Heart right ventricle (tissue), 16 donors: ENCODE measurements around the gene LMAN1L. TPM values are rescaled to one million over a fixed set of nuclear protein-coding genes. Genes with fewer than 3 reads are reported as not detected.

ENCODE experiments used
- ATAC-seq, 8 donors: fragments of 200-7000 bp; cut with Tn5 transposase; one replicate each; pipeline ENCODE4 v1.9.1; 2020; ENCODE audit warnings: mild to moderate bottlenecking in 8 of 8, moderate library complexity in 8 of 8, moderate number of reproducible peaks in 1 of 8
- DNase-seq, 2 donors: peaks; one replicate each; pipeline ENCODE4 v3.0.0-alpha.2; 2020
- H3K27ac ChIP-seq, 10 donors: fragments of 200-600 bp; sonication (generic) in 2 of 10; one replicate each; pipeline versions ENCODE4 v1.5.0 to v1.8.0; 2020 to 2022; ENCODE audit warnings: mild to moderate bottlenecking in 3 of 10
- H3K27me3 ChIP-seq, 7 donors: fragments of 200-600 bp; one replicate each; pipeline ENCODE4 v1.8.0; 2021 to 2022; ENCODE audit warnings: mild to moderate bottlenecking in 2 of 7
- H3K36me3 ChIP-seq, 9 donors: fragments of 200-600 bp; sonication (generic) in 1 of 9; one replicate each; pipeline versions ENCODE4 v1.5.0 to v1.8.0; 2020 to 2022; ENCODE audit warnings: mild to moderate bottlenecking in 2 of 9
- H3K4me1 ChIP-seq, 9 donors: fragments of 200-600 bp; sonication (generic) in 1 of 9; one replicate each; pipeline versions ENCODE4 v1.5.0 to v1.8.0; 2020 to 2022; ENCODE audit warnings: mild to moderate bottlenecking in 4 of 9
- H3K4me3 ChIP-seq, 10 donors: fragments of 200-600 bp; sonication (generic) in 2 of 10; one replicate each; pipeline versions ENCODE4 v1.5.0 to v1.8.0; 2020 to 2022; ENCODE audit warnings: mild to moderate bottlenecking in 7 of 10, moderate library complexity in 2 of 10
- H3K9me3 ChIP-seq, 11 donors: fragments of 200-600 bp in 10 of 11; sonication (generic) in 2 of 11; one replicate each; pipeline versions ENCODE4 v1.5.0 to v1.8.0; 2013 to 2022; ENCODE audit warnings: mild to moderate bottlenecking in 2 of 11, control low read depth in 1 of 11, moderate library complexity in 1 of 11
- WGBS, 2 donors: extraction: QIAGEN DNeasy Blood & Tissue Kit; methylation state at CpG; one replicate each; pipeline ENCODE4 v1.1.7; 2013; ENCODE audit warnings: inconsistent platforms in 1 of 2; 5-methylcytosine and 5-hydroxymethylcytosine counted together
- intact Hi-C, 10 donors: fragments of 100-400 bp; cut with DNase I; formaldehyde crosslinking; loops; one replicate each; pipeline versions ENCODE4 v1.11.1 to v1.14.2; 2022
- polyA plus RNA-seq, 2 donors: library from polyadenylated mRNA; stranded (reverse); fragments of 200-250 nt; gene quantifications; one replicate each; pipeline ENCODE4 v1.2.3, GENCODE V29; 2013
- total RNA-seq, 10 donors: library from RNA; stranded (reverse); fragmentation: NEBNext Ultra II Directional in 3 of 10; extraction: Animal tissue kit (Norgen Biotek cat#: 25700) in 3 of 10; gene quantifications; one replicate each; pipeline versions ENCODE4 v1.2.1 to v1.2.4, GENCODE V29; 2021 to 2023
- TF ChIP-seq, protein P1 (sequence below), 9 donors: fragments of 200-600 bp; sonication (generic) in 2 of 9; IDR thresholded peaks; one replicate each; pipeline versions ENCODE4 v1.5.0 to v1.8.0; 2021 to 2022; ENCODE audit warnings: antibody characterized with exemption in 9 of 9, mild to moderate bottlenecking in 5 of 9, moderate library complexity in 1 of 9
- donor health status: Arrhythmogenic right ventricular cardiomyopathy.
- donor health status: ischemic (EF 13 %, LVEDD 7.1; RV severe dilation, severe dysfunction).
- donor health status: healthy with polysubstance abuse.
- donor health status: DM: no; HTN: yes; CAD: no.
- donor health status: DM: no; HTN: no; CAD: no.
- donor health status: ischemic (EF 25% LVEDD 6.9; RV normal size, moderate dysfunction).
- donor health status: ischemic (EF 25% LVEDD 5.7; RV mildly dilated, moderate dysfunction).
- donor health status: healthy.
- donor health status: DM: yes; HTN: yes; CAD: no.
- donor health status: Ischemic cardiomyopathy.
- donor health status: ischemic (EF 35%, LVEDD 5.7; RV mildly dilated, moderate dysfunction).
- donor health status: nonischemic (EF 11% LVEDD 7.7; RV severe dilation, severe dysfunction).
- donor health status: DM: yes; HTN: yes; CAD: no.
- donor health status: PGD.
- donor health status: ischemic (EF 29% LVEDD 5.4; RV normal size, mild dysfunction).
- donor health status: nonischemic (EF 23%, LVEDD 6.1; RV moderate dilation, normal function).

Gene LMAN1L
- total and polyA plus RNA-seq, 12 donors, result 0.03 to 47.4 (median 9.0) TPM

DNA sequence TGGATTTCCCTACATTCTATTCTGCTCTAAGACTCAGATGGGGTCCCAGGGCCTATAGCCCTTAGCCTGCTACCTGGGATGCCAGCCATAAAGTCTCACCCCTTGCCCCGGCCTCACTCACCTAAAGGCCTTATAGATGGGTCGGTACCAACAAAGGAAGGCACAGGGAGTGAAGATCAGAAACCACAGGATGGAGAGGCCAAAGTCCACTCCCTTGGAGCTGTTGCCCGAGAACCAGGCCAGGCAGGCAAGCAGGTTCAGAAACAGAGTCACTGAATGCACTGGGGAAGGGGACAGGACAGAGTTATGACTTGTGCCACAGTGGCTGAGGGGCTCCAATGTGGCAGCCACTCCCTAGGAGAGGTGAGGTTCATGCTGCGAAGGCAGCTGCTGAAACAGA is 37.8 kb downstream of the LMAN1L start:
- peaks cover 0 to 14% (median 6%) of the 10 kb centered on the region in 9 donors for H3K4me1 ChIP-seq
- no peaks in the 10 kb centered on the region for H3K9me3 ChIP-seq
- ATAC-seq (no peak), DNase-seq (no peak)
- intact Hi-C loops, result no loop called here
- TF ChIP-seq, protein P1, sequence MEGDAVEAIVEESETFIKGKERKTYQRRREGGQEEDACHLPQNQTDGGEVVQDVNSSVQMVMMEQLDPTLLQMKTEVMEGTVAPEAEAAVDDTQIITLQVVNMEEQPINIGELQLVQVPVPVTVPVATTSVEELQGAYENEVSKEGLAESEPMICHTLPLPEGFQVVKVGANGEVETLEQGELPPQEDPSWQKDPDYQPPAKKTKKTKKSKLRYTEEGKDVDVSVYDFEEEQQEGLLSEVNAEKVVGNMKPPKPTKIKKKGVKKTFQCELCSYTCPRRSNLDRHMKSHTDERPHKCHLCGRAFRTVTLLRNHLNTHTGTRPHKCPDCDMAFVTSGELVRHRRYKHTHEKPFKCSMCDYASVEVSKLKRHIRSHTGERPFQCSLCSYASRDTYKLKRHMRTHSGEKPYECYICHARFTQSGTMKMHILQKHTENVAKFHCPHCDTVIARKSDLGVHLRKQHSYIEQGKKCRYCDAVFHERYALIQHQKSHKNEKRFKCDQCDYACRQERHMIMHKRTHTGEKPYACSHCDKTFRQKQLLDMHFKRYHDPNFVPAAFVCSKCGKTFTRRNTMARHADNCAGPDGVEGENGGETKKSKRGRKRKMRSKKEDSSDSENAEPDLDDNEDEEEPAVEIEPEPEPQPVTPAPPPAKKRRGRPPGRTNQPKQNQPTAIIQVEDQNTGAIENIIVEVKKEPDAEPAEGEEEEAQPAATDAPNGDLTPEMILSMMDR (IDR thresholded peaks at IDR 0.05), result no peak
- no peak overlapping the region for H3K4me3 ChIP-seq
- H3K27me3 ChIP-seq, result no peaks in the 10 kb centered on the region
- H3K27ac ChIP-seq, result no peak overlapping the region
- H3K36me3 ChIP-seq, result peaks cover 0 to 96% (median 69%) of the 10 kb centered on the region in 9 donors
- WGBS, 2 donors, result 99% methylated on average over 4 of the region's 4 CpGs

DNA sequence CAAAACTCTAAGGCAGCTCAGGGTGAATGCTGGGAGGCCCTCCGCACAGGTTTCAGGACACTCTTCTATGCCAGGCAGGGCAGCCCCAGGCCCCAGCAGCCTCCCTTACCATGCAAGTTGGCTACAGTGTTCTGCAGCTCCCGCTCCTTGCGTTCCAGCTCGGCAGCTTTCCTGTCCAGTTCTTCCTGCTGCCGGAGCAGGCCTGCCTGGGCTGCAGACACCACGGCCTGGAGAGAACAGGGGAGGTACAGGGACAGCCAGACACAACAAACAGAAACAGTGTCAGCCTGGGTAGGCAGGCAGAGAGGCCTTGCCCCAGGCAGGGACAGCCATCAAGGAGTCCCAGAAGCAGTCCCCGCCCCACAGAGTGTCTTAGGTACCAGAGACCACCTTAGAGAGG is 39.3 kb downstream of the LMAN1L start:
- ATAC-seq (no peak), DNase-seq (no peak)
- Histone ChIP-seq H3K4me3 (no peak overlapping the region), H3K4me1 (peaks cover 0 to 27% (median 13%) of the 10 kb centered on the region in 9 donors), H3K36me3 (peaks cover 0 to 85% (median 66%) of the 10 kb centered on the region in 9 donors), H3K27me3 (no peaks in the 10 kb centered on the region), H3K9me3 (no peaks in the 10 kb centered on the region), H3K27ac (no peak overlapping the region)
- TF ChIP-seq, protein P1 (IDR thresholded peaks at IDR 0.05), result no peak
- WGBS, 2 donors, result 96% methylated on average over 7 of the region's 7 CpGs
- intact Hi-C loops, result no loop called here

GRCh38 chr15:74854453-74855022 is 41.9 kb downstream of the LMAN1L start:
- intact Hi-C loops, result no loop called here
- H3K9me3 ChIP-seq, result no peaks in the 10 kb centered on the region
- H3K4me3 ChIP-seq, result no peak overlapping the region
- H3K36me3 ChIP-seq, result peaks cover 0 to 61% (median 47%) of the 10 kb centered on the region in 9 donors
- no peaks in the 10 kb centered on the region for H3K27me3 ChIP-seq
- TF ChIP-seq, protein P1 (IDR thresholded peaks at IDR 0.05), result no peak
- DNase-seq (no peak), ATAC-seq (no peak)
- WGBS, 2 donors, result 94% methylated on average over 13 of the region's 13 CpGs
- no peak overlapping the region for H3K27ac ChIP-seq
- peaks cover 3 to 40% (median 35%) of the 10 kb centered on the region in 9 donors for H3K4me1 ChIP-seq

DNA sequence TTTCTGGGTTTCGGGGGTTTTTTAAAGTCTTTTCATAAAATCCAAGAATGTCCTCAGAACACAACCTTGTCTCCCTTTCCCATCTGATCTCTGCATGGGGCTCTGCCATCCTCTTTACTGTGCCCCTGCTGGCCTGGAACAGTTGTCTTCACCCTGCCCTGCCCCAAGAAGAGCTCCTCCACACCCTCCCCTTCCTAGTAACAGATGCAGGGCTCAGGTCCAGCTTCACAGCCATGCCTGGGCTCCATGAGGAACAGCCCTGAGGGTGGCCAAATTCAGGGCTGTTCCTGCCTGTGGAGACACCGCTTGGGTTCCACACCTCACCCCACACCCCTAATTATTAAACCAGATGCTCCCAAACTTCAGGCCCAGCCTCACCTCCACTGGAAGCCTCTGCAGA is 43.2 kb downstream of the LMAN1L start:
- Histone ChIP-seq H3K9me3 (no peaks in the 10 kb centered on the region), H3K4me3 (no peak overlapping the region), H3K4me1 (peaks cover 4 to 48% (median 42%) of the 10 kb centered on the region in 9 donors), H3K27ac (no peak overlapping the region), H3K27me3 (no peaks in the 10 kb centered on the region), H3K36me3 (peaks cover 0 to 48% (median 34%) of the 10 kb centered on the region in 9 donors)
- ATAC-seq (peak in 6 of 8 donors; percentile 35 to 62 (median 54)), DNase-seq (no peak)
- 72 to 73% methylated on average over 2 of the region's 2 CpGs for WGBS, 2 donors
- TF ChIP-seq, protein P1 (IDR thresholded peaks at IDR 0.05), result no peak
- intact Hi-C loops, result no loop called here
